Skin epidermis (tissue), 12 donors: Measurements from ENCODE around the gene MSANTD1.

Source experiments
- H3K27ac ChIP-seq, 21 experiments: fragments of 200-600 bp; sonication (generic) in 11 of 21; one replicate each; pipeline ENCODE4 v1.5.0; 2020; ENCODE audit warnings: mild to moderate bottlenecking in 3 of 21, inconsistent platforms in 2 of 21, moderate library complexity in 2 of 21
- H3K4me3 ChIP-seq, 7 experiments: fragments of 200-600 bp; sonication (generic) in 2 of 7; one replicate each; pipeline ENCODE4 v1.5.0; 2020; ENCODE audit warnings: inconsistent platforms in 2 of 7, mild to moderate bottlenecking in 2 of 7, moderate library complexity in 1 of 7

The MSANTD1 gene

GRCh38 chr4:3248811-3249661, at the start of gene MSANTD1:
MSANTD1 (plus strand) TSS chr4:3249159; CDS start chr4:3249223, 64 bp downstream.
- no peak within 1 kb of the TSS for H3K4me3 ChIP-seq
- no peak within 1 kb of the TSS for H3K27ac ChIP-seq

DNA sequence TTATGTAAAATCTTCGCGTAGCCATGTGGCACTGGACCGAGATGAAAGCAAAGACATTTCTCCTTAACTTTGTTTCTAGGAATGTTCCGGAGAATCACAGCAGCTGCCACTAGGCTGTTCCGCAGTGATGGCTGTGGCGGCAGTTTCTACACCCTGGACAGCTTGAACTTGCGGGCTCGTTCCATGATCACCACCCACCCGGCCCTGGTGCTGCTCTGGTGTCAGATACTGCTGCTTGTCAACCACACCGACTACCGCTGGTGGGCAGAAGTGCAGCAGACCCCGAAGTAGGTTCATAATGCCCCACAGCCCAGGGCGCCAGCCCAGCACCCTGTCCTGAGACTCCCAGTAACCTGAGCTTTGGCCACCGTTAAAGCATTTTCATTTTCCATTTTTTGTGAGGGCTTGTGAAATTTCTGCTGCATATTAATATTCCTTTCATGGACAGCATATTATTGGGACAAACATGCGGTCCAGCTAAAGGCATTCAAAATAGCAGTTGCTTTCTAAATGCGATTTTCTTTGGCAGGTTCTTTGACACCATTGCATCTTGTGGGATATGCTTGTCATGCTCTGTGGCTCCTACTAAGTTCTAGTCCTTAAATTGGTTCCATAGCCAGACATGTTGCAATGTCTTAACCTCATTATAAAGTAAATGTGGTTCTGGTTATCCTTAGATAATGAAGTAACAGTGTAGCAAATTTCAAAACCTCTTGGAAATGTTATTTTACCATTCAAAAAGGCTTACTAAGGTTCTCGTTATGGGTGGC, 49.1 kb upstream of the MSANTD1 start:
- H3K4me3 ChIP-seq = no peak overlapping the region
- peak overlapping the region in 1 of 21 experiments; percentile 67 for H3K27ac ChIP-seq

DNA sequence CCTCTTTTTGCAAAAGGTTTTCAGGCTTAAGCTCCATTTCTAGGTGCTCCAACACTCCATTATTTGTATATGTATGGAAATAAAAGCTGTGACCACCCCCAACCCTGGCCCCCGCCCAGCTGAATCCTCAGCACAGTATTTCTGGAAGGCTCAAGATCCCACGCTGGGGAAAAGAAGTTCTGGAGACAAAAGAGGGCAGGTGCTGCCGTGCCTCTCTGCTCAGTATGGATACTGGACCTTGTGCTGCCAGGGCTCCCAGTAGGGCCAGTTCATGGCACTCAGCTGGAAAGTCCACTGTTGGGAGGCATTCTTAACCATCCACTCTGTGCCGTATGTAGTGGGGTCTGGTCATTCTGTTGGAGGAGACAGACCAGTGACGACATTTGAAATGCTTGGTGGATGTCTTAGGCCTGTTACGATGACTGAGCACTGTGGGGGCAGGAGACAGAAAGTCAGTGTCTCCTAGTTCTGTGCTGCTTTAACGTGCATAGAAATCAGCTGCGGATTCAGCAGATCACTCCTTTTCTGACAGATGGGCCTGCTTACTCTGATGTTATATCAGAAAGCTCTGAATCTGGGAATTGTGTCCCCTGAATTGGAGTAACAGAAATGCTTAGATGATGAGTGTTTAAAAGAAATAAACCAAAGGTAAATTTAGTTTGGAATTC, 48.4 kb upstream of the MSANTD1 start:
- peak overlapping the region in 5 of 21 experiments; percentile 23 to 67 (median 50) for H3K27ac ChIP-seq

DNA sequence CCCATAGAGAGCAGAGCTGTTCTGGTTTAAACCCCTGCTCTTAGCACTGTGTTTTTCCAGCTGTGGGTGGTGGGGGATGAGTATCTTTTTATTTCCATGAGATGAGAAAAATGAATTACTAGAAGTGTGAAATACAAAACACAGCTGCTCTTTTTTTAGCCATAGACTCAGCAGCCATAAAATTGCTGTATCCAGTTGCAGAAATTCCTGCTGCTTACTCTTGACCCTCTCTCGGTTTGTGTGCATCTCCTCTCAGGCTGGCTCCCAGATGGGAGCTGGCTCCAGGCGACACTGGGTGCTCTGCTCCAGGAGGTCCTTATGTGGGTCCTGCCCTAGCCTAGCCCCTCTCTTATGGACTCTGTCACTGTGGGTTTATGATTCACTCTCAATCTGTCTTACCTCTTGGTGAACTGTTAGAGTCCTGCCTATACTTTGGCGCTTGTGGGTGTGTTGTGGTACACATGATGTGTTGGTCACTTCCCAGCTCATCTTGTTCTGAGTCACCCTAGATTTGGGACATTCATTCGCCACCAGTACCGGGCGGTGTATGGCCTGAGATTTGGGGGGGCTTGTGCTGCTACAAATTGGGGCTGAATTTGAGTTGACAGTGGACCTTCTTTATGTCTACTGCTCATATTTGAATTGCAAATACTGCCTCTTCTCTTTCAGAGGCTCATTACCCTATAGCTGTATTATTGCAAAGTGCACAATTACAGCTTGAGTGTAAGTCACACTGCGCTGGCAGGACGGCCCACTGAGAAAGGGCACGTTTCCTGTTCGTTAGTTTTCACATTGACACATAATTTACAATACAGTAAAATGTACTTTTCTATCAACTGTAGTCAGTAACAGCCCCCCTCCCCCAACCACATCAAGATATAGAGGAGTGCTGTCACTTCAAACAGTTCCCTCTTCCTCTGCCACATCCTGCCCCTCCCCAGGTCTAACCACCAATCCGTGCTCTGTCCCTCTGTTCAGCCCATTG, 46.9 kb upstream of the MSANTD1 start:
- Histone ChIP-seq H3K4me3 (no peak overlapping the region), H3K27ac (peak overlapping the region in 12 of 21 experiments; percentile 13 to 73 (median 50))

More for the DNA sequence above, 48.4 kb upstream of the MSANTD1 start:
- no peak overlapping the region for H3K4me3 ChIP-seq

GRCh38 chr4:3202836-3203820, 45.8 kb upstream of the MSANTD1 start:
- peak overlapping the region in 13 of 21 experiments; percentile 13 to 72 (median 30) for H3K27ac ChIP-seq
- H3K4me3 ChIP-seq = no peak overlapping the region

- H3K27ac ChIP-seq = peak overlapping the region in 6 of 21 experiments; percentile 22 to 72 (median 57)
Observed at GRCh38 chr4:3203971-3204431, 45.0 kb upstream of the MSANTD1 start.

GRCh38 chr4:3205995-3206394, 43.0 kb upstream of the MSANTD1 start:
- no peak overlapping the region for H3K27ac ChIP-seq

More at GRCh38 chr4:3203971-3204431, 45.0 kb upstream of the MSANTD1 start:
- no peak overlapping the region for H3K4me3 ChIP-seq

GRCh38 chr4:3206439-3207100, 42.4 kb upstream of the MSANTD1 start:
- no peak overlapping the region for H3K27ac ChIP-seq
- H3K4me3 ChIP-seq = no peak overlapping the region

More at GRCh38 chr4:3205995-3206394, 43.0 kb upstream of the MSANTD1 start:
- no peak overlapping the region for H3K4me3 ChIP-seq

DNA sequence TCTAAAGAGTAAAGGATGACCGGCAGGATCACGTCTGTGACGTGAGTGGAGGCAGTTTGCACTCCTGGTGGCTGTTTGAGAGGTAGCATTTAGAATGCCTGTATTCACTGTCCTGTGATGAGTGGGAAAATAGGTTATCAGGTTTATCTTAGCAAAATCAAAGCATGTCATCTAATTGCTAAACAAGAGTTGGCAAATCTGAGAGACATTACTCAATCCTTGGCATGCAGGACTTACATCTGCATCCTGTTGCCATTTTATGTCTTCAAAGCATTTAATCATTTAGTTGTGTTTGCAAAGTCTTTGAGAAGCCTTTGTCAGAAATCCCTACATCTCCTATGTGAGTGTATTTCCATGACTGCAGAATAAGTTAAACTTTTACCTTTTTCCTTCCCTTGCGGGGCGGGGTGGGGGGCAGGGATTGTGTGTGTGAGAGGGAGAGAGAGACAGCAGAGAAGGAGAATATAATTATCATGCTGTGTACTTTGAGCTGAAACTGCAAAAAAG, 41.4 kb upstream of the MSANTD1 start:
- Histone ChIP-seq H3K4me3 (no peak overlapping the region), H3K27ac (no peak overlapping the region)

DNA sequence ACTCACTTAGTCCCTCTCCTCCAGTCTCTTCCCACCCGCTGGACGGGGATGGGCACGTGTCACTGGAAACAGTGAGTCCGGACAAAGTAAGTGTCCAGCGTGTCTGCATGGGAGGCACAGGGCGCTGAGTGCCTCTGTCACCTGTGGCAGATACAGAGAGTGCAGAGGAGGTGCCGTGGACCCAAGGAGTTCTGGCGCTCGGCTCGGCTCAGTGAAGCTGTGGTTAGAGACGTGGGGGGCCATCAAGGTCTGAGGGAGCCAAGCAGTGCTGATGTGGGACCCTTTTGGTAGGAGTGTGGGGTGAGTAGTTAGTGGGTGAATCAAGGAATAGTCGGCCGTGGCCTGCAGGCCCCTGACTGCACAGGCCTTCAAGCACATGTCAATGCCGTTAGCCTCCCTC, 40.1 kb upstream of the MSANTD1 start:
- H3K27ac ChIP-seq = no peak overlapping the region

DNA sequence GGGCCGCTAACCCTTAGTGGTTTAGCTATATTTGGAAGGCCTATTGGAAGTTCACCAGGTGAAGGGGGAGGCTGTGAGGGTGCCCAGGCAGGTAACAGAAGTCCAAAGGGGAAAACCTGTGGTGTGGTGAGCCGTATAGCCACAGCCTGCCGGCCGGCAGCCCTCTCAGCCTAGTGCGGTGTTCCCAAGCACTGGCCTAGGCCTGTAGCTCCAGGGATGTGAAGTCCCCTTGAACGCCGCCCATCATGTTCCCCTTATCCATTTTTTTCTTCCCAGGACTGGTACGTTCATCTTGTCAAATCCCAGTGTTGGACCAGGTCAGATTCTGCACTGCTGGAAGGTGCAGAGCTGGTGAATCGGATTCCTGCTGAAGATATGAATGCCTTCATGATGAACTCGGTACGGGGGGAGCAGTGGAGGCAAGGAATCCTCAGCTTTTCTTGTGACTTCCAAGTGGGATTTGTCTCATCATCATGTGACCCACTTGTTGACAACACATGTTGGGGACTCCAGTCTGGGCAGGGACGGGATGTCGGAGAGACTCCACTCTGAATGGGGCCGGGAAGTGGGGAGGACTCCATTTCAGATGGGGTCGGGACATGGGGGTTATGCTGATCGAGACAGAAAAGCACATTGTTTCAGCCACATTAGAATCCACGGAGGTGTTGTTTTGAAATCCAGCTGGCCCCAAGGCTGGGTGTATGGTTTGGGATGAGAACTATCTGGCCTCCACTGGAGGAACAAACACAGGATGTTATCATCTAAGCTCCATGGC, 39.2 kb upstream of the MSANTD1 start:
- Histone ChIP-seq H3K4me3 (no peak overlapping the region), H3K27ac (no peak overlapping the region)

More for the DNA sequence above, 40.1 kb upstream of the MSANTD1 start:
- no peak overlapping the region for H3K4me3 ChIP-seq

DNA sequence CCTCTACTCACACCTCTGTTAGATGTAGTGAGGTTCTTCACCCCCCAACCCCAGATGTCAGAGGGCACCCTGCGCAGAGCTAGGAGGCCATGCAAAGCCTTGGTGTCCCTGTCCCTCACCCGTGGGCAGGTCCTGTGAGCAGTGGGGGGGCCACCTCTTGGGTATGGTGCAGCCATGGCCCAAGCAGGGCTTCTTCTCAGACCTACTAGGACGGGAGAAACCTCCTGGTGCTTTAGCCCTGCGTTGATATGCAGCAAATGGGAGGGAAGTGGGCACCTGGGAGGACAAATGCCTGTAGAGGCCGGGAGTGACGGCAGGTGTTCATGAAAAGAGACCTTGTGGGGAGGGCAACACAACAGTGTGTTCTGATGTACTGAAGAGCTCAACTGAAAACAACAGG, 38.5 kb upstream of the MSANTD1 start:
- H3K27ac ChIP-seq = no peak overlapping the region
- no peak overlapping the region for H3K4me3 ChIP-seq

GRCh38 chr4:3211866-3212265, 37.1 kb upstream of the MSANTD1 start:
- no peak overlapping the region for H3K4me3 ChIP-seq
- H3K27ac ChIP-seq = no peak overlapping the region

GRCh38 chr4:3212391-3213105, 36.4 kb upstream of the MSANTD1 start:
- no peak overlapping the region for H3K27ac ChIP-seq

GRCh38 chr4:3213106-3213425, 35.9 kb upstream of the MSANTD1 start:
- no peak overlapping the region for H3K27ac ChIP-seq
- H3K4me3 ChIP-seq = no peak overlapping the region

More at GRCh38 chr4:3212391-3213105, 36.4 kb upstream of the MSANTD1 start:
- H3K4me3 ChIP-seq = no peak overlapping the region
